Dermis microvascular lymphatic vessel endothelial cell (primary cell): ENCODE data around the gene ABHD12. TPM values are rescaled to one million over a fixed set of nuclear protein-coding genes. Genes with fewer than 3 reads are reported as not detected.

ENCODE experiments used
- DNase-seq, 2 donors: peaks; one replicate each; pipeline versions ENCODE4 v3.0.0 to v3.0.0-alpha.2; 2010; ENCODE audit warnings: low read depth in 2 of 2
- total RNA-seq: library from RNA; depleted of rRNA; stranded (reverse); fragments of >200 nt; gene quantifications from 2 replicates; pipeline ENCODE4 v1.2.1, GENCODE V29; 2014

Gene ABHD12
- total RNA-seq, 1 donor from 2014 or later: 25.4 TPM

DNA sequence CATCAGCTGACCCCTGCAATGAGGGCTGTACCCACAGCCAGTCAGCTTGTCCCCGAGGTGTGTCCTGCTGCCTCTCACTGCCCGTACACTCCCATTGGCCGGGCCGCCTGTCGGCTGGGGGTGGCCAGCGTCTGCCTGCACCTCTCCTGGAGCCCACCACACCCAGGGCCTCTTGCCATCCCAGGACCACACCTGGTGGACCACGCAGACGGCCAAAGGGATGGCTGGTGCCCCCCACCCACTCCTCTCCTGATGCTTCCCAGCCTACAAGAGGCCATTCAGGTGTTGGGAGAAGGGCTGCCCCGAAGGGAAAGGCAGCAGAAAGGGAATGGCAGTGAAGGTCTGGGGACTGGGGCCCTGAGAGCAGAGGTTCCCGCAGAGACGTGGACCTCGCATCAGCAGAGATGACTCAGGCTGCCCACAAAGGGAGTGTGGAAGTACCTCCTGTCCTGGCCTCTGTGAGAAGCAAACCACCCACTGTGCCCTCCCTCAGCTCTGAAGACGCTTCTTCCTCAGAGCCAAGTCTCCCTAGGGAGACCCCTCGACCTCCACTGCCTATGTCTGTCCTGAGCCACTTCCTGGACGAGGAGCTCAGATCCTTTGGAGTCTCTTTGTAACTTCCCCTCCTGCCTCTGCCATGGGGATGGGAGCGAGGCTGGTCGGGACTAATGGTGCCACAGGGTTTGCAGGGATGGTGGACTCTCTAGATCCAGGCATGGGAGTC lies 81.8 kb downstream of the ABHD12 start:
- peak in 1 of 2 donors; percentile 39 for DNase-seq

DNA sequence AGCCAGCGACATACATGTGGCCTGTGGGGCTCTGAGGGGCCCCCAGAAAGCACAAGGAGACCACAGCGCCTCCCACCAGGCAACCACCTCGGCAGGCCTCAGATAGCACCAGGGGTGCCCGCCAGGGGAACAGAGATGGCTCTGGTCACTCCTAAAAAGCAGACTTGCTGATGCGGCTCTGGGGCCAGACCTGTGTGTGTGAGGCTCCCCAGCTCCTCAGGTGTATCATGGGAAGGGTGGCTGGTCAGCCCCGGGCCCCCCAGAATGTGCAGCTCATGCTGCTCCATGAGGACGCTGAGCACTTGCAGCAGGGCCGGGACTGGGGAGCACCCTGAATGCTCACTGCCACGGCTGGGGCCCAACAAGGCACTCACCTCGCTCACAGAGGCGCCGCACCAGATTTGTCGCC lies 82.5 kb downstream of the ABHD12 start:
- no peak for DNase-seq

DNA sequence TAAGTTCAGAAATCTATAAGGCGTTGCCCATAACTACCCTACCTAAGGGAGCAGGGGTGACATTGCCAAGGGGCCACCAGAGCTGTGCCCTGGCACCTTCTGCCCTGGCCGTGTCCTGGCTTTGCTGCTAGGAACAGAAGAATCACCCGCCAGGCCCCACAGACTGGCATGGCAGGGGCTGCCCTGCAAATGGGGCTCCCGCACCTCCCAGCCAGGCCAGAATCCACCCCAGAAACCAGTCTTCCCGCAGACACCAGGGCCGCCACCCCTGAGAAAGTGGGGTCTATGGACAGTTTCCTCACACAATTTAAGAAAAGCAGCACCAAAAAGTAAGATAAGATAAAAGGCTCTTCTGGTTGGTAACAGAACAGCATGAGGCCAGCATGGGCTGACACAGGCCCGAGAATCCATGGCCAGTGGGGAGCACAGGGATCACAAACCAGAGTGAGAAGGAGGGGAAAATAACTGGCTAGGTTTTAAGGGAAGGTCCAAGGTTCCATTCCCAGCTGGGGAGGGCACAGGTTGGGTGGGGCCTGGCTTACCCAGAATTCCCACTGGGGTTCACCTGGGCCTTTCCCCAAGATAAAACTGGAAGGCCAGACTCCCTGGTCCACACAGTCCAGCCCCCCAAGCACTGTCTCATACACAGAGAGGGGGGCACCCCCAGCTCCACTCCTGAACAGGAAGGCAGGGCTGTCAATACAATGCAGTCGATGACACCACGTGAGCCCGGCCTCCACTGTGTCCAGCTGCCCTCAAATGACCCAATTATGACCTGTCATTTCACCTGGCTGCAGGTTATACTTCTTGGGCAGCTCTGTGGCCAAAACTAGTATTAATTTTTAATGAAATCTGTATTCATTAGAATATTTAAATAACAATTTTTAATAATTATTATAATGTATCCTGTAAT lies 83.4 kb downstream of the ABHD12 start:
- no peak for DNase-seq

DNA sequence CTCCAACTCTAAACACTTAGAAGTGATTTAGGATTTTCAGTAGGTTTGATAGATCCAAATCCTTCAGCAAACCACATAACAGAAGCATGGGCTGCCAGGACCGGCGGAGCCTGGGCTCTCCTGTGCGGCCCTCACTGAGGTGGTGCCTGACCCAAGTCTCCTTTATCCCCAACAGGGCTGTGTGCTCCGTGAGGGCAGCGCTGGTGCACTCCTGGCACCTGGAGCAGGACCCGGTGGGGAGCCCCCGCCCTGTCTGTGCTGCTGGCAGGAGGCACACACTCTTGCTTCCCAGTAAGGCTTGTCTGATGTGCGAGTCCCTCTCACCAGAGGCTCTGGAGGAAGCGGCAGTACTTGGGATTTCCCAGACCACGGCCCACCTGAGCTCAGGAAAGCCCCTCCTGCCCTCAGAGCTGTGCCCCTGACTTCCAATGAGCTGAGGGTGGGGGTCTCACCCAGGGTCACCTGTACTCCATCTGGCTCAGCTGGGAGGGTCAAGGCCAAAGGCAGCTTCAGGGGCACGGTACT lies 86.5 kb downstream of the ABHD12 start:
- no peak for DNase-seq

GRCh38 chr20:25303292-25304024 lies 87.2 kb downstream of the ABHD12 start:
- DNase-seq: no peak

DNA sequence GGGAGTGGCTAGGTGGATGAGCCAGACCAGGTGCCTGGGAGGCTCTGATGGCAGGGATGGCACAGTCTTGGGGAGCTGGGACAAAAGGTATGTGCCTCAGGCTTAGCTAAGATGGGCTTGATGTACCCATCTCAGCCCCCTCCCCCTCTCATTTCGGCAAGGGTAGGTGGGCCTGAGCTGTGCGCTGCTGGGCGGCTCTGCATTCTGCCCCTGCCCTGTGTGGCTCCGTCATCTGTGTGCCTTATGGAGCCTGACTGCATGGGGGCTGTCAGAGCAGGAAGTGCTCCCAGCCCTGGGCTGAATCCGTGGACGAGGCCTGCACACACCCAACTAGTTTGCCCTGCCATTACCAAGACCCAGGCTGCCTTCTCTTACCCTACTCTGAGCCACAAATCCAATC lies 88.0 kb downstream of the ABHD12 start:
- DNase-seq: no peak

- no peak for DNase-seq
These were observed 89.2 kb downstream of the ABHD12 start for GRCh38 chr20:25301357-25301920.

- DNase-seq: no peak
These were observed 90.0 kb downstream of the ABHD12 start for GRCh38 chr20:25300496-25301170.

DNA sequence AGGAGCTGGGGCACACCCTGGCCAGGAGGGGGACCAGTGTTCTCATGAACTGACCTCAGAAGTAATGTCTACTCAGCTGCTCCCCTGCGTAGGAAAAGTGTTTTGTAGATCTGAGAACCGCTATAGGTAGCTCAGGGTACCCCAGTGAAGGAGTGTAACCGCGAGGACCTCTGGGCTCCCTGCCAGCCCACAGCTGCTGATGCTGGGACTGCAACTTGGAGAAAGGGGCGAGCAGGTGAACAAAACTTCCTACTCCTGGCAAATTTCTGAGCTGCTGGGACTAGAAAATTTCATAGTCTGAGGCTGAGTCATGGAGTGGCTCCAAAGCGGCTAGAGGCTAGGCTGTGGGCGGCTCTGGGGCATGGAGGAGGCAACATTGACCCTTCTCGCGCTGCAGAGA lies 90.8 kb downstream of the ABHD12 start:
- DNase-seq: no peak

DNA sequence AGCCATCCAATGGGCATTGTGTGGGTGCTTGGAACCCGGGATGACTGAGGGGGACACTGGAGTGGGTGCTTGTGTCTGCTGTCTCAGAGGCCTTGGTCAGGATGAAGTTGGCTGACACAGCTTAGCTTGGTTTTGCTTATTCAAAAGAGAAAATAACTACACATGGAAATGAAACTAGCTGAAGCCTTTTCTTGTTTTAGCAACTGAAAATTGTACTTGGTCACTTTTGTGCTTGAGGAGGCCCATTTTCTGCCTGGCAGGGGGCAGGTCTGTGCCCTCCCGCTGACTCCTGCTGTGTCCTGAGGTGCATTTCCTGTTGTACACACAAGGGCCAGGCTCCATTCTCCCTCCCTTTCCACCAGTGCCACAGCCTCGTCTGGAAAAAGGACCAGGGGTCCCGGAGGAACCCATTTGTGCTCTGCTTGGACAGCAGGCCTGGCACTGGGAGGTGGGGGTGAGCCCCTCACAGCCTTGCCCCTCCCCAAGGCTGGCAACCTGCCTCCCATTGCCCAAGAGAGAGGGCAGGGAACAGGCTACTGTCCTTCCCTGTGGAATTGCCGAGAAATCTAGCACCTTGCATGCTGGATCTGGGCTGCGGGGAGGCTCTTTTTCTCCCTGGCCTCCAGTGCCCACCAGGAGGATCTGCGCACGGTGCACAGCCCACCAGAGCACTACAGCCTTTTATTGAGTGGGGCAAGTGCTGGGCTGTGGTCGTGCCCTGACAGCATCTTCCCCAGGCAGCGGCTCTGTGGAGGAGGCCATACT lies 93.3 kb downstream of the ABHD12 start:
- DNase-seq: no peak

- DNase-seq: peak in 1 of 2 donors; percentile 16
These were observed 94.2 kb downstream of the ABHD12 start for GRCh38 chr20:25296094-25297093.

GRCh38 chr20:25295386-25296093 lies 95.1 kb downstream of the ABHD12 start:
- no peak for DNase-seq

GRCh38 chr20:25294459-25295385 lies 95.9 kb downstream of the ABHD12 start:
- DNase-seq: peak; percentile 46 to 77

- DNase-seq: no peak
These were observed 96.7 kb downstream of the ABHD12 start for GRCh38 chr20:25293910-25294458.

- DNase-seq: no peak
These were observed 97.1 kb downstream of the ABHD12 start for GRCh38 chr20:25293507-25293906.

- no peak for DNase-seq
These were observed 98.3 kb downstream of the ABHD12 start for GRCh38 chr20:25292176-25292891.
